Fibroblast of villous mesenchyme (primary cell): Measurements from ENCODE around the gene CHDH. TPM values are rescaled to one million over a fixed set of nuclear protein-coding genes. Genes with fewer than 3 reads are reported as not detected.

Source experiments
- DNase-seq: peaks from one replicate; pipeline ENCODE4 v3.0.0-alpha.2; 2010; ENCODE audit warnings: low read depth
- H3K4me3 ChIP-seq: 2 replicates; pipeline ENCODE4 v1.5.1; 2011; ENCODE audit warnings: low read depth, mild to moderate bottlenecking, low read length
- small RNA-seq: library from RNA; depleted of rRNA; stranded (forward); fragments of <200 nt; gene quantifications from one replicate; pipeline ENCODE3, GENCODE V24; 2012
- total RNA-seq: library from RNA; depleted of rRNA; stranded (reverse); fragments of >200 nt; gene quantifications from 2 replicates; pipeline ENCODE4 v1.2.3, GENCODE V29; 2012
- TF ChIP-seq, protein P1 (sequence below): IDR thresholded peaks from 2 replicates; pipeline ENCODE4 v1.5.1; 2012; ENCODE audit warnings: low read depth, mild to moderate bottlenecking, low read length; ENCODE audit not compliant: insufficient read depth

The CHDH gene
- total RNA-seq, 1 donor = under 0.01 TPM

DNA sequence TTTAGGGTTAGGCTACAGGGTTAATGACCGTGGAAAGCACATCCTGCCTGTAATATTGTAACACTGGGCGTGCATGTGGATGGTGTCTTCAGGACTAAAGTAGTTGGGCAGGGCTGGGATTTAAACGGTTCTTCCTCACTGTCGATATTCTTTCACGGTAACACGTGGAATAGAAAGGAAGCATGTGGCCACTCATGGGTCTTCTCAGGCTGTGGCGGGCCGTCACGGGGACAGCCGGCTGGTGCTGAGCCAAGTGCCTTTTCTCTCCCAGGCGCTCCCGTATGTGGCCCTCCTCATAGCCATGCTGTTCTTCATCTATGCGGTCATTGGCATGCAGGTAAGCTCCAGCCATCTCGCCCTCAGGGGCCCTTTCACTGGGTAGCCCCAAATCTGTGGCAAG is 73.7 kb downstream of the CHDH start:
- H3K4me3 ChIP-seq = no peak overlapping the region
- TF ChIP-seq, protein P1, sequence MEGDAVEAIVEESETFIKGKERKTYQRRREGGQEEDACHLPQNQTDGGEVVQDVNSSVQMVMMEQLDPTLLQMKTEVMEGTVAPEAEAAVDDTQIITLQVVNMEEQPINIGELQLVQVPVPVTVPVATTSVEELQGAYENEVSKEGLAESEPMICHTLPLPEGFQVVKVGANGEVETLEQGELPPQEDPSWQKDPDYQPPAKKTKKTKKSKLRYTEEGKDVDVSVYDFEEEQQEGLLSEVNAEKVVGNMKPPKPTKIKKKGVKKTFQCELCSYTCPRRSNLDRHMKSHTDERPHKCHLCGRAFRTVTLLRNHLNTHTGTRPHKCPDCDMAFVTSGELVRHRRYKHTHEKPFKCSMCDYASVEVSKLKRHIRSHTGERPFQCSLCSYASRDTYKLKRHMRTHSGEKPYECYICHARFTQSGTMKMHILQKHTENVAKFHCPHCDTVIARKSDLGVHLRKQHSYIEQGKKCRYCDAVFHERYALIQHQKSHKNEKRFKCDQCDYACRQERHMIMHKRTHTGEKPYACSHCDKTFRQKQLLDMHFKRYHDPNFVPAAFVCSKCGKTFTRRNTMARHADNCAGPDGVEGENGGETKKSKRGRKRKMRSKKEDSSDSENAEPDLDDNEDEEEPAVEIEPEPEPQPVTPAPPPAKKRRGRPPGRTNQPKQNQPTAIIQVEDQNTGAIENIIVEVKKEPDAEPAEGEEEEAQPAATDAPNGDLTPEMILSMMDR = no peak
- DNase-seq = no peak

- DNase-seq = no peak
- H3K4me3 ChIP-seq = no peak overlapping the region
- TF ChIP-seq, protein P1 = no peak
Observed at GRCh38 chr3:53768478-53769459, 77.5 kb downstream of the CHDH start.

DNA sequence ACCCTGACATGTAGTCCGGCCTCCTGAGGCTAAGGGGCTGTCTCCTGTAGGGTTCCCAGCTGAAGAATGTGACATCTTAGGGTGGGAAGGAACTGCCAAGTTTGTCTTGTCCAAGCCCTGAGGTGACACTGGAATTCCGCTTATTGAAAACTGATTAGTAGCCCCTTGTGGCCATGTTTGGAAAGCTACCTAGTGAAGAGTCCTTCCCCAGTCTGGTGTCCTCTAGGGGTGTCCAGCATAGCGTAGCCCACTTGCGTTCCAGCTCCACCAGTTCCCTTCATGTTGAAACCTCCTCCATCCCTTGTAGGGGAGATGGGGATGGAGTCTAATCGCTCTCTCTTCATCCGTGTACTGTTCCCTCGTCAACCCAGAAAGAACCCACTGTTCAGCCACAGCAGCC is 79.5 kb downstream of the CHDH start:
- DNase-seq = no peak
- TF ChIP-seq, protein P1 = no peak
- H3K4me3 ChIP-seq = no peak overlapping the region

GRCh38 chr3:53765753-53766152 is 80.5 kb downstream of the CHDH start:
- DNase-seq = no peak
- TF ChIP-seq, protein P1 = no peak
- H3K4me3 ChIP-seq = no peak overlapping the region

DNA sequence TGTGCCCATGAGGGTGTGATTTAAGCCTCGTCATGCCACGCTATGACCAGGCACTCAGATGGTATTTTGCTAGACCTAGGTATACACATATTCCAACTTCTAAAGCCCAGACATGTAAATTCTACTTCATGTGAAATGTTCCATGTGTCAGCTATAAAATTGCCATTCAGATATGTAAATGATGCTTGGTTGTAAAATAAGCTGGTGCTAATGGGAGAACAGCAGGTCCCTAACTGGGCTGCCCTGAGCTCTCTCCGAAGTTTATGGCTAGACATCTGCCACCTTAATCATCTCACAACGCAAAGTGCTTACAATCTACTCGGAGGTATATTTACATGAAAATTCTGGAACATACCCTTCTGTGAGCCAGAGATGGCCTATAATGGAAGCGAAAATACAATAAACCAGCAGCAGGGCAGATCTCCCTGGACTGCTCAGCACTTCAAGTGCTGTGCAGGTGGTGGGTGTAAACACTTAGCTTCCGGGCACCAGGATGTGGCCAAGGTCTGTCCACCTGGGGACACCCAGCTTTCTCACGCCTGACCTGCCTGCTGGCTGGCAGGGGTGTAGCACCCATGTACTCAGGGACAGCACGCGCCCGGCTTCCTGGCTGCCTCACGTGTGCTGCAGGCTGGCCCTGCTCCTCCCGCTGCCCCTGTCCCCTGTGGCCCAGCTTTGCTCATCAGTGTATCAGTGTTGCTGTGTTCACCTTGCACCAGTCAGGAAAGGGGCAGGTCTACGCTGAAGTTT is 82.0 kb downstream of the CHDH start:
- no peak for DNase-seq
- H3K4me3 ChIP-seq = no peak overlapping the region
- TF ChIP-seq, protein P1 = no peak

GRCh38 chr3:53763353-53763752 is 82.9 kb downstream of the CHDH start:
- H3K4me3 ChIP-seq = no peak overlapping the region
- DNase-seq = no peak
- TF ChIP-seq, protein P1 = no peak

Small RNAs within 50 kb of the gene (small RNA-seq; reads per million reads assigned to genes)
- not detected for gene AC012467.1

Other genes starting within 250 kb of the CHDH start
- gene IL17RB, start 149 bp upstream of the CHDH start, total RNA-seq = 0.32 and 0.43 TPM in 2 replicates
- gene ACTR8, start 35.7 kb upstream of the CHDH start, total RNA-seq = 29.3 and 38.0 TPM in 2 replicates
- gene SELENOK, start 45.4 kb upstream of the CHDH start, total RNA-seq = 15.5 and 19.4 TPM in 2 replicates